Measurements from ENCODE around the gene GOLGA8N. TPM values are rescaled to one million over a fixed set of nuclear protein-coding genes. Genes with fewer than 3 reads are reported as not detected.

The GOLGA8N gene
- total RNA-seq, 1 donor from 2014 or later, result 10.3 TPM

- DNase-seq (ENCODE audit: missing footprints), result no peak
- ATAC-seq, result no peak
- intact Hi-C loops (cut with DNase I), result no loop called here
These were observed 50.7 kb downstream of the GOLGA8N start for GRCh38 chr15:32643907-32644445.

- intact Hi-C loops (cut with DNase I), result no loop called here
- no peak for DNase-seq (ENCODE audit: missing footprints)
- ATAC-seq, result no peak
These were observed 53.0 kb downstream of the GOLGA8N start for GRCh38 chr15:32646291-32646690.

GRCh38 chr15:32649342-32649741 lies 56.1 kb downstream of the GOLGA8N start:
- ATAC-seq, result no peak
- no peak for DNase-seq (ENCODE audit: missing footprints)
- intact Hi-C loops (cut with DNase I), result no loop called here

- DNase-seq (ENCODE audit: missing footprints) (no peak), ATAC-seq (no peak)
- intact Hi-C loops (cut with DNase I), result loop anchor here (10.0 kb wide), 1 partner anchor 483 kb away; no protein-coding TSS in a partner anchor
These were observed 58.1 kb downstream of the GOLGA8N start for GRCh38 chr15:32651229-32651837.

GRCh38 chr15:32652178-32652577 lies 58.9 kb downstream of the GOLGA8N start:
- no peak for ATAC-seq
- intact Hi-C loops (cut with DNase I), result loop anchor here (10.0 kb wide), 1 partner anchor 483 kb away; no protein-coding TSS in a partner anchor
- no peak for DNase-seq (ENCODE audit: missing footprints)

- no peak for ATAC-seq
- DNase-seq (ENCODE audit: missing footprints), result no peak
- intact Hi-C loops (cut with DNase I), result loop anchor here (10.0 kb wide), 1 partner anchor 479 kb away; no protein-coding TSS in a partner anchor
These were observed 62.8 kb downstream of the GOLGA8N start for GRCh38 chr15:32656091-32656490.

- DNase-seq (ENCODE audit: missing footprints) (no peak), ATAC-seq (no peak)
- intact Hi-C loops (cut with DNase I), result loop anchor here (10.0 kb wide), 1 partner anchor 478 kb away; no protein-coding TSS in a partner anchor
These were observed 63.2 kb downstream of the GOLGA8N start for GRCh38 chr15:32656496-32656895.

Other genes starting within 250 kb of the GOLGA8N start
- gene GOLGA8K, start 190.2 kb upstream of the GOLGA8N start, total RNA-seq, result not detected
- 1.5 TPM for gene GOLGA8O, start 137.8 kb upstream of the GOLGA8N start, total RNA-seq
- 1.7 TPM for gene ARHGAP11A, start 22.0 kb downstream of the GOLGA8N start, total RNA-seq
- gene SCG5, start 48.3 kb downstream of the GOLGA8N start, total RNA-seq, result not detected
- not detected for gene GREM1, start 124.5 kb downstream of the GOLGA8N start, total RNA-seq

Data from Right ventricle myocardium inferior (tissue), 1 donor.